Renal cortex interstitium (tissue), 11 donors: Measurements from ENCODE around the gene EDC4. TPM values are rescaled to one million over a fixed set of nuclear protein-coding genes. Genes with fewer than 3 reads are reported as not detected.

Experiments
- DNase-seq, 11 donors: peaks; one replicate each; pipeline ENCODE4 v3.0.0-alpha.2; 2013; ENCODE audit warnings: low read depth in 9 of 11, low spot score in 4 of 11; ENCODE audit errors: extremely low read depth in 1 of 11
- polyA plus RNA-seq, 3 donors: library from polyadenylated mRNA; unstranded; fragments of 120-200 nt; gene quantifications; one replicate each; pipeline ENCODE4 v1.2.1, GENCODE V29; 2013; ENCODE audit not compliant: insufficient read length in 3 of 3

The EDC4 gene
- polyA plus RNA-seq, 3 donors = 91.3 to 106 (median 95.3) TPM

- no peak for DNase-seq
These were observed 49.4 kb downstream of the EDC4 start for GRCh38 chr16:67922221-67922620.

- no peak for DNase-seq
These were observed 49.9 kb downstream of the EDC4 start for GRCh38 chr16:67922740-67923139.

DNA sequence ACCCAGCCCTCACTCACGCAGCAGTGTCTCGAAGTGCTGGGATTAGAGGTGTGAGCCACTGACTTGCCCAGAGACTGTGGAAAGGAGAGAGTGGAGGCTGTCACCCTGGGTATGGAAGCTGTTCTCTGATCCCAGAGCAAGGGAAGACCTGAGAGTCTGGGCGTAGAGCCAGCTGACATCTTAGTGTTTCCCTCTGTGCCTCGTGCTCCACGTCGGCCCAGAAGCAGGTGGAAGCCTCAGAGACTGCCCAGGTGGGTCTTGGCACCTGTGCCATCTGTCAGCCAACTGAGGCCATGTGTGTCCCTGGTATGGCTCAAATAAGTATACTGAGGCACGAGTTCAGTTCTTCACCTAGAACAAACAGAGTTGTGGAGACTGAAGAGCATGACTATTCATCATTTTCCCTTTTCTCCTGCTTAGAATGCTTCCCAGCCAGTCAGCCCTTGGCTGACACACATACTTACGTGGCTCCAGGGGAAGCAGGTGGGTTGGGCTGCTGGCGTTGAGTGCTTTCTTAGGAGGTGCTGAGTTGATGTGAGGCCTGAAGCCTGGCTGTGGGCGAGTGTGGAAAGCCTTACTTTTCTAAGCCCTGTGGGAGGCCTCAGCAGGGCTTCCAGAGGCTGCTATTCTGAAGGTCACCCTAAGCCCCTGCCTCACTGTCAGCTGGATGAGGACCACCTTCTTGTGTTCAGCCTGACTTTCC lies 50.7 kb downstream of the EDC4 start:
- DNase-seq = no peak

GRCh38 chr16:67924140-67924906 lies 51.5 kb downstream of the EDC4 start:
- no peak for DNase-seq

- DNase-seq = no peak
These were observed 53.4 kb downstream of the EDC4 start for GRCh38 chr16:67926181-67926750.

DNA sequence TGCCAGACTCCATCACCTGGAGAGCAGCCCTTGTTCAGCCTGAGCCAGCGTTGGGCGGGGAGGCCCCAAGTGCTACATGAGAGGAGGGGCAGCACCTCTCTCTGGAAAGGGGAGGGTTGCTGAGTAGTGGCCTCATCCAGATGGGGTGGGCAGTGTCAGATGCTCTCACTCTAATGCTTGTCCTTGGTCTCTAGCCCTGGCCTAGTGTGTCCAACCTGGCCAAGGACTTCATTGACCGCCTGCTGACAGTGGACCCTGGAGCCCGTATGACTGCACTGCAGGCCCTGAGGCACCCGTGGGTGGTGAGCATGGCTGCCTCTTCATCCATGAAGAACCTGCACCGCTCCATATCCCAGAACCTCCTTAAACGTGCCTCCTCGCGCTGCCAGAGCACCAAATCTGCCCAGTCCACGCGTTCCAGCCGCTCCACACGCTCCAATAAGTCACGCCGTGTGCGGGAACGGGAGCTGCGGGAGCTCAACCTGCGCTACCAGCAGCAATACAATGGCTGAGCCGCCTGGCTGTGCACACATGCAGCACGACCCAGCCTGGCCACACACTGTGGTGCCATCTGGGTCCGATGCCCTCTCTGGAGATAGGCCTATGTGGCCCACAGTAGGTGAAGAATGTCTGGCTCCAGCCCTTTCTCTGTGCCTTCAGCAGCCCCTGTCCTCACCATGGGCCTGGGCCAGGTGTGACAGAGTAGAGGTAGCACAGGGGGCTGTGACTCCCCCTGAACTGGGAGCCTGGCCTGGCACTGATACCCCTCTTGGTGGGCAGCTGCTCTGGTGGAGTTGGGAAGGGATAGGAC lies 54.5 kb downstream of the EDC4 start:
- DNase-seq = no peak

GRCh38 chr16:67928147-67928546 lies 55.3 kb downstream of the EDC4 start:
- no peak for DNase-seq

GRCh38 chr16:67928561-67929364 lies 55.9 kb downstream of the EDC4 start:
- DNase-seq = peak in 9 of 11 donors; percentile 31 to 51 (median 46)

- no peak for DNase-seq
These were observed 57.3 kb downstream of the EDC4 start for GRCh38 chr16:67930191-67930590.

DNA sequence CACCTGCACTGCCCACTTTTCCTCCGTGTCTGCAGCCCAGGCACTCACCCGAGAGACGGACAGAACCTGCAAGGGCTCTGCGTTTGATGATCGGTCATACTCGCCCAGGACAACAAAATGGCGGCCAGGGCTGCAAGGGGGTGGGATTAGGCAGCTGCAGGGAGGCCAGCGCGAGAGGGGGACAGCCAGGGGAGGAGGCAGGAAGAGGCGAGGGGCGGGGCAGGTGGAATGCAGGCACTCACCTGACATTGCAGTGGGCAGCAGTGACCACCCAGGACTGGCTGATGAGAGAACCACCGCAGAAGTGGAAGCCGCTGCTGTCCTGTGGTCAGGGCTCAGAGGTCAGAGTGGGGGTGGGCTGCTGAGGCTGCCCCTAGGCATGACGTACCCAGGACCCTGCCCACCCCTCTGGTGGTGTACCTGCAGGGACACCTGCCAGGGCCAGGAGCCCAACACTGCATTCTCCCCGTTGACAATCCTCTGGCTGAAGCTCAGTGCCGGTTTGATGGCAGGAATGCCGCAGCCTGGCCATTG lies 57.9 kb downstream of the EDC4 start:
- no peak for DNase-seq

Other genes starting within 250 kb of the EDC4 start
- 1 to 10 TPM; 1.0 to 1.3 (median 1.1) TPM for gene CARMIL2, start 227.9 kb upstream of the EDC4 start, polyA plus RNA-seq
- gene ACD, start 212.8 kb upstream of the EDC4 start, polyA plus RNA-seq = 10 to 100 TPM; 19.8 to 29.5 (median 25.4) TPM
- 1 to 10 TPM; 2.7 to 4.6 (median 3.4) TPM for gene PARD6A, start 212.1 kb upstream of the EDC4 start, polyA plus RNA-seq
- gene ENKD1, start 206.3 kb upstream of the EDC4 start, polyA plus RNA-seq = 10 to 100 TPM; 20.2 to 34.6 (median 25.7) TPM
- 1 to 10 TPM; 2.9 to 4.8 (median 4.1) TPM for gene C16orf86, start 206.2 kb upstream of the EDC4 start, polyA plus RNA-seq
- gene GFOD2, start 153.7 kb upstream of the EDC4 start, polyA plus RNA-seq = 10 to 100 TPM; 19.8 to 23.7 (median 23.0) TPM
- 10 to 100 TPM; 22.7 to 30.4 (median 25.2) TPM for gene RANBP10, start 66.5 kb upstream of the EDC4 start, polyA plus RNA-seq
- gene TSNAXIP1, start 66.2 kb upstream of the EDC4 start, polyA plus RNA-seq = 1 to 10 TPM; 6.9 to 9.4 (median 7.6) TPM
- 10 to 100 TPM; 26.6 to 36.3 (median 28.1) TPM for gene THAP11, start 30.7 kb upstream of the EDC4 start, polyA plus RNA-seq
- gene NUTF2, start 26.1 kb upstream of the EDC4 start, polyA plus RNA-seq = 100 to 1,000 TPM; 115 to 139 (median 129) TPM
- 10 to 100 TPM; 43.0 to 59.6 (median 53.3) TPM for gene CENPT, start 25.4 kb upstream of the EDC4 start, polyA plus RNA-seq
- gene NRN1L, start 11.8 kb downstream of the EDC4 start, polyA plus RNA-seq = under 1 TPM in 2 of 3 donors, not detected in 1; 0.43 to 0.70 TPM
- 10 to 100 TPM; 31.2 to 40.9 (median 34.1) TPM for gene PSKH1, start 20.2 kb downstream of the EDC4 start, polyA plus RNA-seq
- gene CTRL, start 58.8 kb downstream of the EDC4 start, polyA plus RNA-seq = 1 to 10 TPM; 4.0 to 7.6 (median 6.2) TPM
- 10 to 100 TPM; 15.9 to 31.1 (median 28.4) TPM for gene PSMB10, start 63.8 kb downstream of the EDC4 start, polyA plus RNA-seq
- gene LCAT, start 71.1 kb downstream of the EDC4 start, polyA plus RNA-seq = 10 to 100 TPM; 16.1 to 29.5 (median 21.2) TPM
- gene SLC12A4, start 95.6 kb downstream of the EDC4 start, polyA plus RNA-seq = 10 to 100 TPM; 28.8 to 38.9 (median 35.6) TPM
- under 1 TPM in 2 of 3 donors, not detected in 1; 0.14 to 0.16 TPM for gene DPEP3, start 107.4 kb downstream of the EDC4 start, polyA plus RNA-seq
- gene DPEP2, start 126.4 kb downstream of the EDC4 start, polyA plus RNA-seq = under 1 TPM; 0.51 to 0.86 (median 0.62) TPM
- gene DPEP2NB, start 142.9 kb downstream of the EDC4 start, polyA plus RNA-seq = not detected
- gene DDX28, start 150.2 kb downstream of the EDC4 start, polyA plus RNA-seq = 10 to 100 TPM in 2 of 3 donors, 1 to 10 TPM in 1; 9.3 to 11.3 (median 10.1) TPM
- 10 to 100 TPM; 13.7 to 17.9 (median 17.5) TPM for gene DUS2, start 150.2 kb downstream of the EDC4 start, polyA plus RNA-seq
- gene NFATC3, start 212.3 kb downstream of the EDC4 start, polyA plus RNA-seq = 10 to 100 TPM; 28.8 to 37.0 (median 35.7) TPM